HG02840 (cell line): ENCODE data around the gene CFDP1.

Experiments used
- ATAC-seq: cut with Tn5 transposase; IDR thresholded peaks from one replicate; pipeline ENCODE4 v1.9.1; 2021; ENCODE audit warnings: mild to moderate bottlenecking, moderate library complexity, moderate number of reproducible peaks; ENCODE audit not compliant: unreplicated experiment, low FRiP score

Gene CFDP1

DNA sequence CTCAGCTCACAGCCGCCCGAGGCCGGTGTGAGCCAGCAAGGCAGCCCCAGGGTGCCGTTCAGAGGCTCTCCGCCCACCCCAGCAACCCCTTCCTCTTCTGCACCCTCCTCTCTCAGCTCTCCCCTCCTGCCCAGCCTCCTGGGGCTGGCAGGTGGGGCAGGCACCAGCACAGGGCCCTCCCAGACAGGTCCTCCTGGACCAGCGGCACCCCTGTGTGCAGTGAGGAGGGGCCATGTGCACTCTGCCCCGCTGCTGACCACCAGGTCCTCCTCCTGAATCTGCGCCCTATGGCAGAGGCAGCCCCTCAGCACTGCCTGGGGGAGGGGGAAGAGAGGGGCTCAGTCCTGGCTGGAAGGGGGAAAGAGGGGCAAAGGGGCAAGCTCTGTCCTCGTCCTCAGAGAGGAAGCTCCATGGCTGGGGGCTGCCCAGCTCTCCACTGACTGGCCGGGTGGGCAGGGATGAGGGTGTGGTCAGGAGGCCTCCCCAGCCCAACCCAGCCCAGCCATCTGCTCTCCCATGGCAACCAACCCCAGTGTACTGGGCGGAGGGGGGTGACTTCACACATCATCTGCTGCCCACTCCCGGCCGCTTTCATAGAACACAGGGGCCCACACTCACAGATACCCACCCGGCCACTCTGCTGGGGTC, 176.5 kb downstream of the CFDP1 start:
- ATAC-seq, result no peak

DNA sequence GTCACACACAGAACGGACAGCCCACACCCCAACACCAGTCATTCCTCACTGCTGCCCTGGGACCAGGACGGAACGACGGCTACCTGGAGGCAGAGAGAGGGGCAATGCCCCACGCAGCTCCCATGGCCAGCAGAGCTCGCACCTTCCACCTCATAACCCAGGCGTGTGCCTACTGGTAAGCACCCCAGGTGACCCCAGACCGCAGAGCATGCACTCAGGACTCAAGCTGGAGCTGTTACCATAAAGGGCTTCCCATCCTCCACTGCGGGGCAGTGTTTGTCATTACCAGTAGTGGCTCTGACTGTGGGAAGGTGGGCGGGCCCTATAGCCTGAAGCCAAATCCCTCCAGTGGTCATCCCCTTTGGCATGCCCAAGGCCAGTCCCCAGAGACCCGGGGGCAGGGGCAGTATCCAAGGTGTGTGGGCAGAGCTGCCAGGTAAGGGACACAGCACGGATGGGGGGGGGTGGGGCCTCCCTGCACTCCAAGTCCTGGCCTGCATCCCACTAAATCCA, 177.2 kb downstream of the CFDP1 start:
- no peak for ATAC-seq

DNA sequence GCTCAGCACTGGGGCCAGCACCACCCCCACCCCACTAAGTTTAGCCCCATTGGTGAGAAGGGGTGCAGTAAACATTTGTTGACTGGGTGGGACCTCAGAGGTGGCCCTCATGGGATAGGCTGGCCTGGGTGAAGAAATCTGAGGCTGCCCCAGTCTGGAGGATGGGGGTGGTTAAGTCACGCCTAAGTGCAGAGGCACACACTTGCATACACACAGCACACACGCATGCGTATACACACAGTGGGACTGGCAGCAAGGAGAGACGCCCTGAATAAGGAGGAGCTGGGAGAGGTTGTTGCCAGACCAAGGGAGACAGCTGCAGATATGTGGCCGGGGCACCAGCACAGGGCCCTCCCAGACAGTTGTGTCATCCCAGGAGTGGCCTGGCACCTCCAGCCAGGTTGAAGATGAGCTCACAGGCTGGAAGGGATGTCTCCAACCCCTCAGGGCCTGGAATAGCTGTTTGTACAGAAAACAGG, 178.9 kb downstream of the CFDP1 start:
- no peak for ATAC-seq

DNA sequence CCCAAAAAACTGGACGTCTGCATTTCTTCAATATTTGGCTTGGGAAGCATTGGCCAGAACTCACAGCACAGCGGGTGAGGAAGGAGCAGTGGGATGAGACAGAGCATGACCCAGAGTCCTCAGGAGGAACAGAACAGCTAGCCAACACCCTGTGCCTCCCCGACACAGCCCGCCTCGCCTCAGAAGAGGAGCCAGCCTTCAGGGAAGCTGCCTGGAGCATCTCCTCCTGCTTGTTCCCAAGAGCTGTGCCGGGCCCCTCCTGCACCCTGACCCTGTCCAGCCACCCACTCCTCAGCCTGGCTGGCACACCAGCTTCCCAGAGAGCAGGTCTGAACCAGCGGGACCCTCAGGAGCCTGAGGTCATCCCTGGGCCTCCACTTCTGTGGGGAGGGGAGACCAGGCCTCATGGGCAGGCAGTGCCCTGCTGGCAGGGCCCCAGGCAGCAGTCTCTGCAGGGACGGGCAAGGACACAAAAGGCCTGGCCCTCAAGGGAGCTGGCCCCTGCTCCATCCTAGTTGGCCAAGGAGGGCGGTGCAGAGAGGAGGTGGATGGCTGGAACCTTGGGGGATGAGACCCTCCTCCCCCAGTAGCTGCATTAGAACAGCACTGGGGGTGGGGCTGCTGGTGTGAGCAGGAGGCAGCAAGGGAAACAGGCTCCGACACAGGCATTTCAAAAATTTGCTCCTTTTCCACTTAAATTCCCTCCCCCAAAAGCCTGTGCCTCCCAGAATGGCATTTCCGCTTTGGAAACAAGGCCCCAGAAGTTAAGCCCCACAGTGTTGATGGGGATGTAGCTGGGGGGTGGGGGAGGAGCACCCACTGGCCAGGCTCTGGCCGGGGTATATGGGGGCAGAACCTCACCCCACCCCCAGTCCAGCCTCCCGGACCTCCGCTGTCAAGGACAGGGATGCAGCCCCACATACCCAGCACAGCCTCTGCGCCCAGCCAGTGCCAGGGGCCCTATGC, 180.1 kb downstream of the CFDP1 start:
- ATAC-seq, result no peak

GRCh38 chr16:75252049-75252864, 181.0 kb downstream of the CFDP1 start:
- no peak for ATAC-seq

- peak; percentile 56 for ATAC-seq
These were observed 181.8 kb downstream of the CFDP1 start, which contains the start of gene BCAR1 for GRCh38 chr16:75251280-75252048. TSS of gene BCAR1 (minus strand) at chr16:75251624. CDS start at chr16:75251482, 142 bp downstream.

DNA sequence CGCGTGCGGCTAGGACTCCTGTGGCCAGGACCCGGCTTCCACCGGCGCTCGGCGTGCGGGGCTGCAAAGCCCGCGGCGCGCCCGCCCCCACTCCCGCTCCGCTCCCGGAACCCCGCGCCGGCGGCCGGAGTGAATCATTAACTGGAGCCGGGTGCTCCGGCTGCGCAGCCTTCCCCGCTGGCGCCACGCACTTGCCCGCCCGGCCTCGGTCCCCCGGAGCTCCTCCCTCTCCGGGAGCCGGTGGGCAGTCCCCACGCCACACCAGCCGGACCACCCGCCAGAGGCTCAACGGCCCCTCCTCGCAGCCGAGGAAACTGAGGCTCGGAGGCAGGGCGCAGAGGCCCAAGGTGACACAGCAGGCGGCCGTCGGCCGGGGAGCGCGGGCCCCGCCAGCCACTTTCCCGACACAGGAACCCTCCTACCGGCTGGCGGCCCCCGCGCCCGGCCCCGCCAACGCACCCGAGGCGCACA, 182.5 kb downstream of the CFDP1 start:
- peak; percentile 36 for ATAC-seq

DNA sequence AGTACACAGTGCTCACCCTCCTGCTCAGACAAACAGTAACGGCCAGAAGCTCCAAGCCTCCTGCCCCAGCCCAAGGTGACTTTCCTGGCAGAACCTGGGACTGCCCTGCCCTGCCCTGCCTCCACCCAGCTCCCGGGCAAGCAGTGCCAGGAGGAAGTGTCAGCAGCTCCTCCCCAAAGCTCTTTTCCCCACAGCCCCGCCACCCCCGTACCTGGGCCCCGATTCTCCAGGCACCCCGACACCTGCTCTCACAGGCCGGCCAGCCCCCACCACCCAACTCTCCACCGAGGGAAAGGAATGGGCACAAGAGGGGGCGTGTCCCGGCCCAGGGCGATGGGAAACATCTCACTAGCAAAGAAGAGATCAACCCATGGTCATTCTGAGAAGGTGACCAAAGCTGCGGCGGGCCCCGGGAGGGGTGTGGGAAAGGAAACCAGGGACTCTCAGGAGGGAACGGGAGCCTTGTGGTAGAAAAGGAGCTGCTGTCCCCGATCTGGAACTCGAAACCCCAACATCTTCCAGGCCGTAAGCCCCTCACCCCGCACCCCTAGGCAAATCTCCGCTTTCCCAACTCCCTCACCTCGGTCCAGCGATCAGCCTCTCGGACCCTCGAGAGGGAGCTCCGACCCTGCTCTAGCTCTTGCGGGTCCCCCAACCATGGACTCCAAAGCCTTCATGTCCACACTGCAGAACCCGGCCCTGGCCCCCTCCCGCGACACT, 183.1 kb downstream of the CFDP1 start:
- ATAC-seq, result no peak

DNA sequence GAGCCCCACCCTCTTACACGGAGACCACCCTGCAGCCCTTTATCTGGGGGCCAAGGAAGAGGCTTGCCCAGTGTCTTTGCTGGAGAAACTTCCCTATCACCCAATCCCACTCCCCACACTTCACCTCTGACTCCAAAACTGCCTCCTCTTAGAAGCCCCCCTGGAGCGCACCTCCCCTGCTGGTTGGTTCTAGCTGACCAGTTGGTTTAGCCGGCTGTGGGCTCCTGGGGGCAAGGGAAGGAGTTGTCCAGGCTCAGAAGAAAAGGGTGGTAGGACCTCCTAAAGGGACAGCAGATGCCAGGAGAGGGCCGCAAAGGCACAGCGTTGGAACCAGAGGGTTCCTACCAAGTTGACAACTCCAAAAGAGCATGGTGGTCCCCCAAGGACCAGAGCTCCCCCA, 183.9 kb downstream of the CFDP1 start:
- ATAC-seq, result no peak

DNA sequence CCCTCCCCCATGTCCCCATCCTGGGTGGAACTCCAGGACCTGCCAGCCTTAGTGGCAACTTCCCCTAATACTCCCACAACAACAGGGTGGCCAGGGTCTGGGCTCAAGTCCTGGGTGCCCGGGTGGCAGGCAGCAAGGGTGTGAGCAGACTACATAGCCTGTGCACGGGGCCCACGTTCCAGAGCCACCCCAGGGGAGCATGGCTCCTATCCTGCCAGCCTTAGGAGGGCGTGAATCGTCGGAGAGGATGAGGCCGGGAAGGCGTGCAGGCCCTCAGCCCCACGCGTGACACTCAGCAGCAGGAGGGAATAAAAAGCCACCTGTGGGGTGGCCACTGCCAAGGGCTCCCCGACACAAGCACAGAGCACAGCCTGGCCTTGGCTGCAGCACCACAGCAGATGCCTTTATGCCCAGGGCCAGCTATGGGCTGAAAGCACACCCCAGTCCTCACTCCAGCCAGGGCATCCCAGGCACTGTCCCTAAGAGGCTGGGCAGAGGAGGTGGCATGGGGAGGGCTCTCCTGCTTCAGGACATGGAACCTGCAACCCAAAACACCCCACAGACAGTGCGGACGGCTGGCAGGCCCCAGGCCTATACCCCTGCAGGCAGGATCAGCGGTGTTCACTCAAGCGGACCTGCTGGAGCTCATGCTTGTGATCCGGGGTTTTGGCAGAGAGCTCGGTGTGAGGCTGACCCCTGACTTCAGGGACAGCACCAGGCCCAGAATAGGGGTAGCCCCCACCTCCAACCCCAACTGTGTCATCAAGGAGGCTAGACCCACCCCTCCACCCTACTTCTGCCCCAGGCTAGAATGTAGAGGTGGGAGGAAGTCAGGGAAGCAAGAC, 184.5 kb downstream of the CFDP1 start:
- ATAC-seq, result no peak

DNA sequence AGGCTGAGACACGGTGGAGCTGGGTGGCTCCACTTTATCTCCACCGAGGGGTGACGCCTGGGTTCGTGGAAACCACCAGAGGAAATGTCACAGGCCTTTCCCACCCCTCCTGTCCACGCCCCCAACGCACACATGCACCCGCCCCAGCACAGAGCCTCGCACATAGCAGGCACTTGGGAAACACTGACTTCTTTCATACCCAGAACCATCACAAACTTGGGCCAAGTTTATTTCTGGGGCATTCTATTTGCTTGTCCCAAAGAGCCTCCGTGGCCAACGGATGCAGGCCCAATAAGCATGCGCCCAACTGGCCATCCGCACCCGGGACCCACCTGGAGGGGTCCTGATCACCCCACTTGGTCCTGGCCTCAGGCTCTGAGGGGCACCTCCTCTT, 185.2 kb downstream of the CFDP1 start:
- no peak for ATAC-seq

GRCh38 chr16:75247249-75247648, 186.1 kb downstream of the CFDP1 start:
- no peak for ATAC-seq

GRCh38 chr16:75246504-75247205, 186.6 kb downstream of the CFDP1 start:
- ATAC-seq, result no peak

DNA sequence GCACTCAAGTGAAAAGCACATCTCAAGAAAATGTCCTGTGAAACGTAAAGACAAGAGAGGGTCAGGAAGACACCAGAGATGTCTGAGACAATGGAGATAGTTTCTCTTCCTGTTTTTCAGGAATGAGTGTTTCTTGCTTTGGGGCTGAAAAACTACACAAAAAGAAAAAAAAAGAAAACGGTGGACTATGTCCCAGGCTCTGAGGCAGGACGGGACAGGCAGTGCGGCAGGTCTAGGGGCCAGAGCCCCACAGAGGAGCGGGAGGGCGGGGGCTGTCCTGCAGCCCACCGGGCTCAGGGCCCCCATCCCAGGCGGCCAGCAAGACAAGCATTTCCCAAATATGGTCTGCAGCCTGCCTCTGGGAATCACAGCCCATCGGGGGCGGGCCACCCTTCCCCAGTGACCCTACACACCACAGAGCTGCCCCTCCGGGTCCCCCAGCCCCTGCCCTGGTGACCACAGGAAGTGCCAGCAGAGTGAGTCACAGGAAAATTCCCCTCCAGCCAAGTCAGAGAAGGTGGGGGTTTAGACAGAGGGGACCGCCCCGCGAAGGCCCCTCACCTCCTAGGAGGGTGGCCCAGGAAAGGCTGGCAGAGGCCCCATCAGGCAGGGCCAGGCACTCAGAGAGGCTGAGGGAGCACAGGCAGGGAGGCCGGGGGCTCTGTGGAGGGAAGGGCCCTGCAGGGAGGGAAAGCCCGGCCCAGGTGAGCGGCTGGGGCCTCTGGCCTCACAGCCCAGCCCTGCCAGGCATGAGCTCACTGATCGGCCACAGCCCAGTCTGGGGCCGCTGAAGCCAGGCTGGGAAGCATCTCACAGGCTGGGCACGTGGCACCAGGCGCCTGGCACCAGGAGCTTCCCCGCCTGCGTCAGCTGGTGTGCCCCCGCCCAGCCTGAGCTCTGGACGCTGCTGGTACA, 188.2 kb downstream of the CFDP1 start:
- ATAC-seq, result no peak

GRCh38 chr16:75244225-75244809, 189.0 kb downstream of the CFDP1 start:
- no peak for ATAC-seq
